Measurements from ENCODE around the gene PKDREJ. TPM values are rescaled to one million over a fixed set of nuclear protein-coding genes. Genes with fewer than 3 reads are reported as not detected.

Gene PKDREJ
- total and polyA plus RNA-seq, 8 donors, result 0.04 to 0.06 (median 0.05) TPM; not detected in 5

DNA sequence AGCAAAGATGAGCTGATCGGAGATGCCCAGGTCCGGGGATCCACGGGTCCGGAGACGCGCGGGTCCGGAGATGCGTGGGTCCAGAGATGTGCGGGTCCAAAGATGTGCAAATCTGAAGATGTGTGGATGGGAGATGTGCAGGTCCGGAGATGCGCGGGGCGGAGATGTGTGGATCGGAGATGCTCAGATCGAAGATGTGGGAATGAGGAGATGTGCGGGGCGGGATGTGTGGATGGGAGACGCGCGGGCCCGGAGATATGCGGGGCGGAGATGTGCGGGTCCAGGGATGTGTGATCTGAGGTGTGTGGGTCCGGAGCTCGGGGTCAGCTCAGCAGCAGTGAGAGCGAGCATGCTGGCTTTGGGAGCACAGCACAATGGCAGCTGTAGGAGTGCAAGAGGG is 48.5 kb downstream of the PKDREJ start:
- 98% methylated on average over 28 of the region's 28 CpGs for WGBS, 2 donors
- H3K4me1 ChIP-seq, result no peaks in the 10 kb centered on the region
- intact Hi-C loops (cut with DNase I), result no loop called here
- TF ChIP-seq, protein P1, sequence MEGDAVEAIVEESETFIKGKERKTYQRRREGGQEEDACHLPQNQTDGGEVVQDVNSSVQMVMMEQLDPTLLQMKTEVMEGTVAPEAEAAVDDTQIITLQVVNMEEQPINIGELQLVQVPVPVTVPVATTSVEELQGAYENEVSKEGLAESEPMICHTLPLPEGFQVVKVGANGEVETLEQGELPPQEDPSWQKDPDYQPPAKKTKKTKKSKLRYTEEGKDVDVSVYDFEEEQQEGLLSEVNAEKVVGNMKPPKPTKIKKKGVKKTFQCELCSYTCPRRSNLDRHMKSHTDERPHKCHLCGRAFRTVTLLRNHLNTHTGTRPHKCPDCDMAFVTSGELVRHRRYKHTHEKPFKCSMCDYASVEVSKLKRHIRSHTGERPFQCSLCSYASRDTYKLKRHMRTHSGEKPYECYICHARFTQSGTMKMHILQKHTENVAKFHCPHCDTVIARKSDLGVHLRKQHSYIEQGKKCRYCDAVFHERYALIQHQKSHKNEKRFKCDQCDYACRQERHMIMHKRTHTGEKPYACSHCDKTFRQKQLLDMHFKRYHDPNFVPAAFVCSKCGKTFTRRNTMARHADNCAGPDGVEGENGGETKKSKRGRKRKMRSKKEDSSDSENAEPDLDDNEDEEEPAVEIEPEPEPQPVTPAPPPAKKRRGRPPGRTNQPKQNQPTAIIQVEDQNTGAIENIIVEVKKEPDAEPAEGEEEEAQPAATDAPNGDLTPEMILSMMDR (IDR thresholded peaks at IDR 0.05), result no peak
- DNase-seq (no peak), FAIRE-seq (no peak), ATAC-seq (no peak)
- H3K36me3 ChIP-seq, result peaks cover 0 to 33% (median 2%) of the 10 kb centered on the region in 3 donors
- H3K27ac ChIP-seq, result no peak overlapping the region
- no peaks in the 10 kb centered on the region for H3K27me3 ChIP-seq
- no peak overlapping the region for H3K4me3 ChIP-seq
- peaks cover 0 to 1% (median 0%) of the 10 kb centered on the region in 4 donors for H3K9me3 ChIP-seq

DNA sequence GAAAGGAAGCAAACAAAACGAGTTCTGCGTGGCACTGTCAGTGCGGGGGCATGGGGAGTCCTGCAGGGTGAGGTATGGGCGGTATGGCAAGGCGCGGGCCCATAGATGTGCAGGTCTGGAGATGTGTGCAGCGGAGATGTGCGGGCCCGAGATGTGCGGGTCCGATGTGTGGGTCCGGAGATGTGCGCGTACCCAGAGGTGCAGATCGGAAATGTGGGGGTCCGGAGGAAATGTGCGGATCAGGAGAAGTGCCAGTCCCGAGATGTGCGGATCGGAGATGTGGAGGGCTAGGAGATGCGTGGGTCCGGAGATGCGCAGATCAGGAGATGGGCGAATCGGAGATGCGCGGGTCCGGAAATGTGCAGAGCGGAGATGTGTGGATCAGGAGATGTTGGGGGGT is 49.0 kb downstream of the PKDREJ start:
- H3K9me3 ChIP-seq, result peaks cover 0 to 6% (median 0%) of the 10 kb centered on the region in 4 donors
- DNase-seq (no peak), FAIRE-seq (no peak), ATAC-seq (no peak)
- intact Hi-C loops (cut with DNase I), result no loop called here
- no peaks in the 10 kb centered on the region for H3K27me3 ChIP-seq
- no peaks in the 10 kb centered on the region for H3K4me1 ChIP-seq
- no peak overlapping the region for H3K27ac ChIP-seq
- H3K36me3 ChIP-seq, result peaks cover 0 to 29% (median 3%) of the 10 kb centered on the region in 3 donors
- TF ChIP-seq, protein P1 (IDR thresholded peaks at IDR 0.05), result no peak
- 96 to 98% methylated on average over 29 of the region's 29 CpGs for WGBS, 2 donors
- no peak overlapping the region for H3K4me3 ChIP-seq

DNA sequence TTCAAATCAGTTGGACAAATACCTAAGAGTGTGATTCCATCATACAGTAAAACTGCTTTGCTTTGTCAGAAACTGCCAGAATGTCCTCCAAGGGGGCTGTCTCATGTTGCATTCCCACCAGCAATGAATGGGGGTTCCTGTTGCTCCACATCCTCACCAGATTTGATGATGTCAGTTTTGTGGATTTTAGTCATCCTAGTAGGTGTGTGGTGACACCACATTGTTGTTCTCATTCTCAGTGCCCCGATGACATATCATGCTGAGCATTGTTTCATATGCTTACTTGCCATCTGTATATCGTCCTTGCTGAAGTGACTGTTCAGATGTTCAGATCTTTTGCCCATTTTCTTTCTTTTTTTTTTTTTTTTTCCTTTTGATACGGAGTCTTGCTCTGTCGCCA is 50.1 kb downstream of the PKDREJ start:
- no peak for ATAC-seq
- Histone ChIP-seq H3K4me3 (no peak overlapping the region), H3K36me3 (peaks cover 0 to 19% (median 3%) of the 10 kb centered on the region in 3 donors), H3K27me3 (no peaks in the 10 kb centered on the region), H3K27ac (no peak overlapping the region), H3K9me3 (peaks cover 0 to 6% (median 0%) of the 10 kb centered on the region in 4 donors), H3K4me1 (no peaks in the 10 kb centered on the region)
- 97 to 100% methylated on average over 4 of the region's 4 CpGs for WGBS, 2 donors
- intact Hi-C loops (cut with DNase I), result no loop called here
- TF ChIP-seq, protein P1 (IDR thresholded peaks at IDR 0.05), result no peak
- no peak for DNase-seq
- FAIRE-seq, result no peak

DNA sequence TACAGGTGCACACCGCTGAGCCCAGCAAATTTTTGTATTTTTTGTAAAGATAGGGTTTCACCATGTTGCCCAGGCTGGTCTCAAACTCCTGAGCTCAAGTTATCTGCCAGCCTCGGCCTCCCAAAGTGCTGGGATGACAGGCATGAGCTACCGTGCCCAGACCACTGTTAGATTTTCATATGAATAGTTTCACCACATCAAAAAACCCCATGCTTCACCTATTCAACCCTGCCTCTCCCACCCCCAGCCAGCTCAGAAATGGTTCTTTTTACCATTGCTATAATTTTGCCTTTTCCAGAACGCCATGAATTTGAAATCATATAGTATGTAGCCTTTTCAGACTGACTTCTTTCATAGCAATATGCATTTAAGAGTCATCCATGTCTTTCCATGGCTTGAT is 50.9 kb downstream of the PKDREJ start:
- intact Hi-C loops (cut with DNase I), result no loop called here

DNA sequence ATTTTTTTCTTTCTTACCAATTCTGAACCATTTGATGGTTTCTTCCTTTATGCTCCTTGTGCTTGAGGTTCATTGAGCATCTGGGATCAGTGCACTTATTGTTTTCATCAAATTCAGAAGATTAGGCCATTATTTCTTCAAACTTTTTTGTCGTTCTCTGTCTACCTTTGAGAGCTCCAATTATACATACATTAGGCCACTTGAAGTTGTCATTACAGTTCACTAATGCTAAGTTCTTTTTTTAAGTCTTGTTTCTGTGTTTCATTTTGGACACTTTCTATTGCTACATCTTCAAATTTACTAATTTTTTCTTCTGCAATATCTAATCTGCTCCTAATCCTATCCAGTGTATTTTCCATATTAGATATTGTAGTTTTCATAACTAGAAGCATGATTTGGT is 53.9 kb downstream of the PKDREJ start:
- intact Hi-C loops (cut with DNase I), result no loop called here
- no peaks in the 10 kb centered on the region for H3K27me3 ChIP-seq
- no peaks in the 10 kb centered on the region for H3K4me1 ChIP-seq
- peaks cover 0 to 6% (median 0%) of the 10 kb centered on the region in 4 donors for H3K9me3 ChIP-seq
- ATAC-seq (no peak), FAIRE-seq (no peak), DNase-seq (no peak)
- H3K4me3 ChIP-seq, result no peak overlapping the region
- 94 to 99% methylated on average over 1 of the region's 1 CpG for WGBS, 2 donors
- TF ChIP-seq, protein P1 (IDR thresholded peaks at IDR 0.05), result no peak
- no peak overlapping the region for H3K27ac ChIP-seq
- H3K36me3 ChIP-seq, result peaks cover 0 to 4% (median 3%) of the 10 kb centered on the region in 3 donors

More for the DNA sequence above, 50.9 kb downstream of the PKDREJ start:
- no peak for FAIRE-seq
- H3K4me3 ChIP-seq, result no peak overlapping the region
- no peaks in the 10 kb centered on the region for H3K27me3 ChIP-seq
- peaks cover 0 to 16% (median 3%) of the 10 kb centered on the region in 3 donors for H3K36me3 ChIP-seq
- no peaks in the 10 kb centered on the region for H3K4me1 ChIP-seq
- WGBS, 2 donors, result 94 to 95% methylated on average over 4 of the region's 4 CpGs
- H3K27ac ChIP-seq, result no peak overlapping the region
- DNase-seq, result no peak
- peaks cover 0 to 6% (median 0%) of the 10 kb centered on the region in 4 donors for H3K9me3 ChIP-seq
- TF ChIP-seq, protein P1 (IDR thresholded peaks at IDR 0.05), result no peak
- no peak for ATAC-seq

Other genes with a start within 250 kb of the PKDREJ start
- gene PPARA, start 112.8 kb downstream of the PKDREJ start, total RNA-seq, result 10 to 100 TPM; 13.8 to 24.5 (median 16.2) TPM
- 1 to 10 TPM; 4.1 to 6.1 TPM for gene PPARA, start 112.8 kb downstream of the PKDREJ start, polyA plus RNA-seq
- gene CDPF1, start 13.1 kb downstream of the PKDREJ start, total RNA-seq, result 1 to 10 TPM; 2.9 to 4.6 (median 3.9) TPM
- gene CDPF1, start 13.1 kb downstream of the PKDREJ start, polyA plus RNA-seq, result 10 to 100 TPM in 1 of 2 donors, 1 to 10 TPM in 1; 9.2 to 12.0 TPM
- gene TTC38, start 4.7 kb upstream of the PKDREJ start, total RNA-seq, result 10 to 100 TPM; 18.6 to 28.1 (median 21.1) TPM
- 10 to 100 TPM; 28.2 to 32.8 TPM for gene TTC38, start 4.7 kb upstream of the PKDREJ start, polyA plus RNA-seq
- gene GTSE1, start 33.5 kb upstream of the PKDREJ start, total RNA-seq, result under 1 TPM in 5 of 6 donors, not detected in 1; 0.12 to 0.75 (median 0.35) TPM
- gene GTSE1, start 33.5 kb upstream of the PKDREJ start, polyA plus RNA-seq, result under 1 TPM; 0.16 to 0.23 TPM
- 10 to 100 TPM; 15.0 to 27.6 (median 20.8) TPM for gene TRMU, start 72.4 kb upstream of the PKDREJ start, total RNA-seq
- gene TRMU, start 72.4 kb upstream of the PKDREJ start, polyA plus RNA-seq, result 10 to 100 TPM; 53.9 to 58.0 TPM

All from pancreas (tissue), 10 donors.